Right atrium auricular region (tissue), 2 donors: ENCODE data around the gene ABCA4. TPM values are rescaled to one million over a fixed set of nuclear protein-coding genes. Genes with fewer than 3 reads are reported as not detected.

Source experiments
- DNase-seq: peaks from one replicate; pipeline ENCODE4 v3.0.0-alpha.2; 2019; ENCODE audit warnings: low spot score
- H3K27ac ChIP-seq, 2 donors: fragments of 200-600 bp; sonication (generic); 1 replicate in 1 of 2; 2 replicates in 1 of 2; pipeline ENCODE4 v1.5.1; 2016 to 2019
- H3K27me3 ChIP-seq, 2 donors: fragments of 200-600 bp; sonication (generic); one replicate each; pipeline versions ENCODE4 v1.5.1 to v1.6.0; 2017 to 2019
- H3K36me3 ChIP-seq: fragments of 200-600 bp; sonication (generic); one replicate; pipeline ENCODE4 v1.5.1; 2016
- H3K4me1 ChIP-seq, 2 donors: fragments of 200-600 bp; sonication (generic); one replicate each; pipeline versions ENCODE4 v1.5.1 to v1.6.0; 2017 to 2019
- H3K4me3 ChIP-seq, 2 donors: fragments of 200-600 bp; sonication (generic); 1 replicate in 1 of 2; 2 replicates in 1 of 2; pipeline ENCODE4 v1.5.1; 2017 to 2019; ENCODE audit warnings: mild to moderate bottlenecking in 1 of 2, moderate library complexity in 1 of 2
- H3K9me3 ChIP-seq, 2 donors: fragments of 200-600 bp; sonication (generic); one replicate each; pipeline ENCODE4 v1.5.1; 2019
- total RNA-seq, 2 donors: library from RNA; depleted of rRNA; stranded (reverse); fragments of >200 nt; gene quantifications; one replicate each; pipeline ENCODE4 v1.1.0, GENCODE V29; 2016
- TF ChIP-seq, protein P1 (sequence below), 2 donors: fragments of 200-600 bp; sonication (generic); IDR thresholded peaks; one replicate each; pipeline ENCODE4 v1.5.1; 2019; ENCODE audit warnings: antibody characterized with exemption in 2 of 2

Gene ABCA4
- total RNA-seq, 2 donors from 2014 or later, result 0.51 TPM; not detected in 1

DNA sequence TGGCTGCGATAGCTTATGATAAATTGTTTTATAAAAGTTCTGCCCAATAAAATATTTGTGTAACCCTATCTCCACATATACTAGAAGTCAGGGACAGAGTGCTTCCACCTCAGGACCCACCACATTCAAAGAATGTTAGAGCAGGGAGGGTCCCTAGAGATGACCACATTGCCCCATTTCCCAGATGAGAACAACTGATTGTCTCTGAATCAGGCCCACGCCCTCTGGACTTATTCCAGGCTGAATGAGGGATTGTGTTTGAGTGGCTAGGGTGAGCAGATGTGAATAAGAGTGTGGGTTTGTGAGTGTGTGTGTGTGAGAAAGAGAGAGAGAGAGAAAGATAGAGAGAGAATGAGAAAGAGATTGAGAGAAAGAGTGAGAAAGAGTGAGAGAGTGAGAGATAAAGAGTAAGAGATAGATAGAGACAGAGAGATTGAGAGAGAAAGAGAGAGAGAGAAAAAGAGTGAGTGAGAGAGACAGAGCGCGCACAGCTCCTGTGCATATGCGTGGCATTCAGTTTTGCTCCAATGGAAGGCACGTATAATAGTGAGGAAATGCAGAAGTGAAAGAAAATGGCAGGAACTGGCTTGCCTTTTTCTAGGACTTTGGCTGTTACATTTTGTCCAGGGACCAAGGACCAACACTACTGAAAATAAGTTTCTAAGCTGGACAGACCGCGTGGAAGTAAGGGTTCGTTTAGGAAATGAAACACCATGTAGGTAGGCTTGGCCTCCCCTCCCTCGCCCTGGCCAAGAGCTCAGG, 94.1 kb downstream of the ABCA4 start:
- H3K27me3 ChIP-seq, result no peaks in the 10 kb centered on the region
- H3K9me3 ChIP-seq, result no peaks in the 10 kb centered on the region
- H3K27ac ChIP-seq, result no peak overlapping the region
- H3K4me3 ChIP-seq, result no peak overlapping the region
- no peaks in the 10 kb centered on the region for H3K36me3 ChIP-seq
- no peak for DNase-seq
- TF ChIP-seq, protein P1, sequence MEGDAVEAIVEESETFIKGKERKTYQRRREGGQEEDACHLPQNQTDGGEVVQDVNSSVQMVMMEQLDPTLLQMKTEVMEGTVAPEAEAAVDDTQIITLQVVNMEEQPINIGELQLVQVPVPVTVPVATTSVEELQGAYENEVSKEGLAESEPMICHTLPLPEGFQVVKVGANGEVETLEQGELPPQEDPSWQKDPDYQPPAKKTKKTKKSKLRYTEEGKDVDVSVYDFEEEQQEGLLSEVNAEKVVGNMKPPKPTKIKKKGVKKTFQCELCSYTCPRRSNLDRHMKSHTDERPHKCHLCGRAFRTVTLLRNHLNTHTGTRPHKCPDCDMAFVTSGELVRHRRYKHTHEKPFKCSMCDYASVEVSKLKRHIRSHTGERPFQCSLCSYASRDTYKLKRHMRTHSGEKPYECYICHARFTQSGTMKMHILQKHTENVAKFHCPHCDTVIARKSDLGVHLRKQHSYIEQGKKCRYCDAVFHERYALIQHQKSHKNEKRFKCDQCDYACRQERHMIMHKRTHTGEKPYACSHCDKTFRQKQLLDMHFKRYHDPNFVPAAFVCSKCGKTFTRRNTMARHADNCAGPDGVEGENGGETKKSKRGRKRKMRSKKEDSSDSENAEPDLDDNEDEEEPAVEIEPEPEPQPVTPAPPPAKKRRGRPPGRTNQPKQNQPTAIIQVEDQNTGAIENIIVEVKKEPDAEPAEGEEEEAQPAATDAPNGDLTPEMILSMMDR (IDR thresholded peaks at IDR 0.05), result no peak
- H3K4me1 ChIP-seq, result peaks cover 0 to 19% of the 10 kb centered on the region in 2 donors

DNA sequence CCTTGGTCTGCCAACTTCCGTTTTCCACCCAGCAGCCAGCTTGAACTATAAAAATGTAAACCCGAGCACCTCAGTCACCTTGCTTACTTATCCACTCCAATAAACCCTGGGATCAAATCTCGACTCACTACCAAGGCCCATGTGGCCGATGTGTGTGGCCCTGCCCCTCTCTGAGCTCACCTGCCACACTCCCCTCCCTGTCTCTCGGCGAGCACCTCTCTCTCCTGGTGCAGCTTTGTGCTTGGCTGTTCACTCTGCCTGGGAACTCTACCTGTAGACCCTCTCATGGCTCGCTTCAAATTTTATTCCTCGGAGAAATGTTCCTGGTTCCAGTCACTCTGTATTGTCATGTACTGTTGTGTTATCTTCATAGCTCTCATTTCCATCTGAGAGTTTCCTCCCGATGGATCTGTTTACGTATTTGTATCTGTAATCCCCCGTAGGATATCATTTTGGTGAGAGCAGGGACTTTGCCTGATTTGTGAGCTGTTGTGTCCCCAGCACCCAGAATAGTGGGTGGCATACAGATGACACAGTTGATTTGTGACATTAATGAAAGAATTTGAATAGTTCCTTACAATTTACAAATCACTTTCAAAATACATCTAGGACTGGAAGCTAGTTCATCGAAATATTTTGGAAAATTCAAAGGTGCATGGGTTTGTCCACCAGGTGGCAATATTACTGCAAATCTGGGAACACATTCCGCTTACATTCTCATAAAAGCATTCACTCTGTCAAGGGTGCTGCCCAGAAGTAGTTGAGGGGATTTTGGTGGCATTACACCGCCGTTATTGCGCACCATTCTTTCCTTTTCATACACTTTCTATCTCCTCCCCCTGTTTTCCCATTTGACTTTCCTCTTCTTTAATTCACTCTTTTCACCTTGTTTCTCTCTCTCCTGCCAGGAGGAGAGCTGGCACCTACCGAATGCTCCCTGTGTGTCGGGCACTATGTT, 95.3 kb downstream of the ABCA4 start:
- H3K4me3 ChIP-seq, result no peak overlapping the region

DNA sequence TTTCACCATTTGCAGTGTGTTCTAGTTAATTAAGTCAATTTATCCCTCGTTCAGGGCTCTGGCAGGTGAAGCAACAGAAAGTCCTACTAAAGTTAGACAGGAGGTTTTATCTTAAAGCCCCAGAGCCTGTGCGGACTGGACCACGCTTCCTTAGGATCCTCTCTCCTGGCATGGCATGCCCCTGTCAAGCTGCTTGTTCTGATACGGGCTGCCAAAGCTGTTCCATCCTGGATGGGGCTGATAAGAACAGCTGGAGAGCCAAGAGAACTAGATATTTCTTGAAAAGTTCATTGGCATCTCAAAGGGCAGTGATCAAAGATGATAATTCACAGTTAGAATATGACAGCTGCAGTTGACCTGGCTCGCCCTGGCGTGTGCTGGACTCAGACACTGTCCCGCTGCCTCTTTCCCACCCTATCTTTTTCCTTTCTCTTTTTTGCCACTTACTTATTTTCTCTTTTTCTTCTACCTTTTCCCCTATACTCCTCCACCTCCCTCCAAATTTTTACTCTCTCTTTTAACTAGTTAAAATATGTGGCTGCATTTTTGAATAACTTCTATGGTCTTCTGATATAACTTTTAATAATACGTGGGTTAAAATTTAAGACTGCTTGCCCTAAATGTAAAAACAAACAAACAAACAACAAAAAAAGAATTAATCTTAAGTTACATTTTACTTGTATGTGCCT, 96.7 kb downstream of the ABCA4 start:
- Histone ChIP-seq H3K4me3 (no peak overlapping the region), H3K27me3 (no peaks in the 10 kb centered on the region), H3K27ac (no peak overlapping the region), H3K4me1 (peaks cover 0 to 32% of the 10 kb centered on the region in 2 donors), H3K36me3 (no peaks in the 10 kb centered on the region), H3K9me3 (no peaks in the 10 kb centered on the region)
- TF ChIP-seq, protein P1 (IDR thresholded peaks at IDR 0.05), result no peak
- DNase-seq, result no peak

More for the DNA sequence above, 95.3 kb downstream of the ABCA4 start:
- H3K36me3 ChIP-seq, result no peaks in the 10 kb centered on the region
- H3K27me3 ChIP-seq, result no peaks in the 10 kb centered on the region
- H3K27ac ChIP-seq, result no peak overlapping the region
- TF ChIP-seq, protein P1 (IDR thresholded peaks at IDR 0.05), result peak; percentile 59 to 83
- DNase-seq, result no peak
- H3K9me3 ChIP-seq, result no peaks in the 10 kb centered on the region
- H3K4me1 ChIP-seq, result peaks cover 0 to 29% of the 10 kb centered on the region in 2 donors

DNA sequence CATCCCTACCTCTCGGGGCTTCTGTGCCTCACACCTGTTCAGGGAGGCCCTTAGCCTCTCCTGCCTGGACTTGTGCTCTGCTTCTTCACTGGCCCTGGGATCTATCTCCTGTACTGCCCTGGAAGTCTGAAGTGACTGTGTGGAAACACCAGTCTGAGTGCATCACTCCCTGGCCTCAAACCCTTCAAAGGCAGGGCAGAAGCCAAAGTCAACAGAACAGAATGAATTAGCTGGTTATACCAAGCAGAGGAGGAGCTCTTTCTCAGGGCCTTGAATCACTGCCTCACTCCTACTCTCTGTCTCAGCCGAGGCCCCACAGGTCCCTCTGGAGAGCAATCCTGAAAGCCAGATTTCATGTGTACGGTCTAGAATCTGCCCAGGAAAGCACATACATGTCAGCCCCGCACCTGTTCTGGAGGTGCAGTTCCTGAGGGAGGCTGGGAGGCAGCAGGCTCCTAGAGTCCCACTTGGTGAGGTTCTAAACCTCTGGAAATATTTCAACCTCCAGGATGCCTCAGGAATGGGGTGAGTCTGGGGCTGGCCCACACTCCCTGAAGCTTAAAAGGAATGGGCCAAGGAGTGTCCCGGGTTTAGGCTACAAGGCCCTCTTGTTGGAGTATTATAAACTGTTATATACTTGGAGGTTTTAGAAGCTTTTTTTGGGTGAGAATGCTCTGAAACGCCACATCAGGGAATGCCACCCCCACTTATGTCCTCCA, 98.3 kb downstream of the ABCA4 start:
- peak; percentile 78 for DNase-seq
- no peak overlapping the region for H3K4me3 ChIP-seq
- peak overlapping the region; percentile 4 to 40 for H3K27ac ChIP-seq
- no peaks in the 10 kb centered on the region for H3K27me3 ChIP-seq
- H3K9me3 ChIP-seq, result no peaks in the 10 kb centered on the region
- TF ChIP-seq, protein P1 (IDR thresholded peaks at IDR 0.05), result no peak
- H3K36me3 ChIP-seq, result no peaks in the 10 kb centered on the region
- H3K4me1 ChIP-seq, result peaks cover 0 to 32% of the 10 kb centered on the region in 2 donors
